ENCODE data around the gene MYCN. TPM values are rescaled to one million over a fixed set of nuclear protein-coding genes. Genes with fewer than 3 reads are reported as not detected.

Gene MYCN
- total RNA-seq, 1 experiment from 2014 or later, result 68.3 TPM

DNA sequence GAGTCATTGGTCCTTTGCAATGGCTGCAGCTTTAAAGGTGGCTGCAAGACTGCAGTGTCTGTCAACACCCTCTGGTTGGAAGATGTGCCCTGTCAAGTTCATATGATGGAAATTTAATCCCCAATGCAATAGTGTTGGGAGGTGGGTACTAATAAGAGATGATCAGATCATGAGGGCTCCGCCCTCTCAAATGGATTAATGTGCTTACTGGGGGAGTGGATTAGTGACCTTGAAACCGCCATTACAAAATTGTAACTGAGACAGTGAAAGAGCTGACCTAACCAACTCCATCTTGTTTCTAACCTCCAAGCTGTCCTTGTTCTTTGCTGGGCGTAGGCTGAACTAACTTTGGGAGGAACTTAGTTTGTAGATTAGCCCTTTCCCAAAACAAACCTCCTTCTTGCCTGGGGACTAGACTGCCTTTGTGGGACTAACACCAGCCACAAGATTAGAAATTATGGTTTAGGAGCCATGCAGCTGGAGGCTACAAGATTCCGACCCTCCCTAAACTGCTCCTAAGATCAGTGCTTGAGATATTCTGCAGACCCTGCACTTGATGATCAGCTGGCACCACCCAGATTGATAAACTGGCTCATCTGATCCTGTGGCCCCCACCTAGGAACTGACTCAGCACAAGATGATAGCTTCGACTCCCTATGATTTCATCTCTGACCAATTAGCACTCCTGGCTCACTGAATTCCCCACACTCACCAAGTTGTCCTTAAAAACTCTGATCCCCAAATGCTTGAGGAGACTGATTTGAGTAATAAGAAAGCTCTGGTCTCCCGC, 13.7 kb downstream of the MYCN start (continued):
- TF ChIP-seq, protein P1, sequence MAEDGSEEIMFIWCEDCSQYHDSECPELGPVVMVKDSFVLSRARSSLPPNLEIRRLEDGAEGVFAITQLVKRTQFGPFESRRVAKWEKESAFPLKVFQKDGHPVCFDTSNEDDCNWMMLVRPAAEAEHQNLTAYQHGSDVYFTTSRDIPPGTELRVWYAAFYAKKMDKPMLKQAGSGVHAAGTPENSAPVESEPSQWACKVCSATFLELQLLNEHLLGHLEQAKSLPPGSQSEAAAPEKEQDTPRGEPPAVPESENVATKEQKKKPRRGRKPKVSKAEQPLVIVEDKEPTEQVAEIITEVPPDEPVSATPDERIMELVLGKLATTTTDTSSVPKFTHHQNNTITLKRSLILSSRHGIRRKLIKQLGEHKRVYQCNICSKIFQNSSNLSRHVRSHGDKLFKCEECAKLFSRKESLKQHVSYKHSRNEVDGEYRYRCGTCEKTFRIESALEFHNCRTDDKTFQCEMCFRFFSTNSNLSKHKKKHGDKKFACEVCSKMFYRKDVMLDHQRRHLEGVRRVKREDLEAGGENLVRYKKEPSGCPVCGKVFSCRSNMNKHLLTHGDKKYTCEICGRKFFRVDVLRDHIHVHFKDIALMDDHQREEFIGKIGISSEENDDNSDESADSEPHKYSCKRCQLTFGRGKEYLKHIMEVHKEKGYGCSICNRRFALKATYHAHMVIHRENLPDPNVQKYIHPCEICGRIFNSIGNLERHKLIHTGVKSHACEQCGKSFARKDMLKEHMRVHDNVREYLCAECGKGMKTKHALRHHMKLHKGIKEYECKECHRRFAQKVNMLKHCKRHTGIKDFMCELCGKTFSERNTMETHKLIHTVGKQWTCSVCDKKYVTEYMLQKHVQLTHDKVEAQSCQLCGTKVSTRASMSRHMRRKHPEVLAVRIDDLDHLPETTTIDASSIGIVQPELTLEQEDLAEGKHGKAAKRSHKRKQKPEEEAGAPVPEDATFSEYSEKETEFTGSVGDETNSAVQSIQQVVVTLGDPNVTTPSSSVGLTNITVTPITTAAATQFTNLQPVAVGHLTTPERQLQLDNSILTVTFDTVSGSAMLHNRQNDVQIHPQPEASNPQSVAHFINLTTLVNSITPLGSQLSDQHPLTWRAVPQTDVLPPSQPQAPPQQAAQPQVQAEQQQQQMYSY (CRISPR knock-in tag; IDR thresholded peaks at IDR 0.05), result no peak
- TF ChIP-seq, protein P2, sequence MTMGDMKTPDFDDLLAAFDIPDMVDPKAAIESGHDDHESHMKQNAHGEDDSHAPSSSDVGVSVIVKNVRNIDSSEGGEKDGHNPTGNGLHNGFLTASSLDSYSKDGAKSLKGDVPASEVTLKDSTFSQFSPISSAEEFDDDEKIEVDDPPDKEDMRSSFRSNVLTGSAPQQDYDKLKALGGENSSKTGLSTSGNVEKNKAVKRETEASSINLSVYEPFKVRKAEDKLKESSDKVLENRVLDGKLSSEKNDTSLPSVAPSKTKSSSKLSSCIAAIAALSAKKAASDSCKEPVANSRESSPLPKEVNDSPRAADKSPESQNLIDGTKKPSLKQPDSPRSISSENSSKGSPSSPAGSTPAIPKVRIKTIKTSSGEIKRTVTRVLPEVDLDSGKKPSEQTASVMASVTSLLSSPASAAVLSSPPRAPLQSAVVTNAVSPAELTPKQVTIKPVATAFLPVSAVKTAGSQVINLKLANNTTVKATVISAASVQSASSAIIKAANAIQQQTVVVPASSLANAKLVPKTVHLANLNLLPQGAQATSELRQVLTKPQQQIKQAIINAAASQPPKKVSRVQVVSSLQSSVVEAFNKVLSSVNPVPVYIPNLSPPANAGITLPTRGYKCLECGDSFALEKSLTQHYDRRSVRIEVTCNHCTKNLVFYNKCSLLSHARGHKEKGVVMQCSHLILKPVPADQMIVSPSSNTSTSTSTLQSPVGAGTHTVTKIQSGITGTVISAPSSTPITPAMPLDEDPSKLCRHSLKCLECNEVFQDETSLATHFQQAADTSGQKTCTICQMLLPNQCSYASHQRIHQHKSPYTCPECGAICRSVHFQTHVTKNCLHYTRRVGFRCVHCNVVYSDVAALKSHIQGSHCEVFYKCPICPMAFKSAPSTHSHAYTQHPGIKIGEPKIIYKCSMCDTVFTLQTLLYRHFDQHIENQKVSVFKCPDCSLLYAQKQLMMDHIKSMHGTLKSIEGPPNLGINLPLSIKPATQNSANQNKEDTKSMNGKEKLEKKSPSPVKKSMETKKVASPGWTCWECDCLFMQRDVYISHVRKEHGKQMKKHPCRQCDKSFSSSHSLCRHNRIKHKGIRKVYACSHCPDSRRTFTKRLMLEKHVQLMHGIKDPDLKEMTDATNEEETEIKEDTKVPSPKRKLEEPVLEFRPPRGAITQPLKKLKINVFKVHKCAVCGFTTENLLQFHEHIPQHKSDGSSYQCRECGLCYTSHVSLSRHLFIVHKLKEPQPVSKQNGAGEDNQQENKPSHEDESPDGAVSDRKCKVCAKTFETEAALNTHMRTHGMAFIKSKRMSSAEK (CRISPR knock-in tag; IDR thresholded peaks at IDR 0.05; ENCODE audit: borderline replicate concordance), result no peak

DNA sequence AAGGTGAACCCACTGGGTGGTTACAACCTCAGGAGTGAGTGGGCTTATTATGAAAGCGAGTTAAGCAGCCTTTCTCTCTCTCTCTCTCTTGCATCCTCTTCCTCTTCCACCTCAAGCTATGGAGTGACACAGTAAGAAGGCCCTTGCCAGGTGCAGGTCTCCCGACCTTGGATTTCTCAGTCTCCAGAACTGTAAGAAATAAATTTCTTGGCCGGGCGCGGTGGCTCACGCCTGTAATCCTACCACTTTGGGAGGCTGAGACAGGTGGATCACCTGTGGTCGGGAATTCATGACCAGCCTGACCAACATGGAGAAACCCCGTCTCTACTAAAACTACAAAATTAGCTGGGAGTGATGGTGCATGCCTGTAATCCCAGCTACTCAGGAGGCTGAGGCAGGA, 14.4 kb downstream of the MYCN start:
- DNase-seq (ENCODE audit: low spot score), result no peak
- no peak overlapping the region for H3K4me3 Mint-ChIP-seq
- CTCF ChIA-PET, result no interaction called here
- ATAC-seq, result no peak
- H3K27ac Mint-ChIP-seq, result no peak overlapping the region
- H3K9me3 Mint-ChIP-seq, result no peaks in the 10 kb centered on the region
- no peaks in the 10 kb centered on the region for H3K27me3 Mint-ChIP-seq (ENCODE audit: low read depth)
- POLR2A ChIA-PET, result no interaction called here
- H3K36me3 Mint-ChIP-seq, result no peaks in the 10 kb centered on the region
- H3K4me1 Mint-ChIP-seq, result peaks cover 57% of the 10 kb centered on the region
- no peak for TF ChIP-seq RELA (CRISPR knock-in tag; IDR thresholded peaks at IDR 0.05; ENCODE audit: borderline replicate concordance)
- TF ChIP-seq, protein P3, sequence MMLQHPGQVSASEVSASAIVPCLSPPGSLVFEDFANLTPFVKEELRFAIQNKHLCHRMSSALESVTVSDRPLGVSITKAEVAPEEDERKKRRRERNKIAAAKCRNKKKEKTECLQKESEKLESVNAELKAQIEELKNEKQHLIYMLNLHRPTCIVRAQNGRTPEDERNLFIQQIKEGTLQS (CRISPR knock-in tag; conservative IDR thresholded peaks at IDR 0.05), result no peak
- no peak for TF ChIP-seq NFATC4 (CRISPR knock-in tag; IDR thresholded peaks at IDR 0.05)

DNA sequence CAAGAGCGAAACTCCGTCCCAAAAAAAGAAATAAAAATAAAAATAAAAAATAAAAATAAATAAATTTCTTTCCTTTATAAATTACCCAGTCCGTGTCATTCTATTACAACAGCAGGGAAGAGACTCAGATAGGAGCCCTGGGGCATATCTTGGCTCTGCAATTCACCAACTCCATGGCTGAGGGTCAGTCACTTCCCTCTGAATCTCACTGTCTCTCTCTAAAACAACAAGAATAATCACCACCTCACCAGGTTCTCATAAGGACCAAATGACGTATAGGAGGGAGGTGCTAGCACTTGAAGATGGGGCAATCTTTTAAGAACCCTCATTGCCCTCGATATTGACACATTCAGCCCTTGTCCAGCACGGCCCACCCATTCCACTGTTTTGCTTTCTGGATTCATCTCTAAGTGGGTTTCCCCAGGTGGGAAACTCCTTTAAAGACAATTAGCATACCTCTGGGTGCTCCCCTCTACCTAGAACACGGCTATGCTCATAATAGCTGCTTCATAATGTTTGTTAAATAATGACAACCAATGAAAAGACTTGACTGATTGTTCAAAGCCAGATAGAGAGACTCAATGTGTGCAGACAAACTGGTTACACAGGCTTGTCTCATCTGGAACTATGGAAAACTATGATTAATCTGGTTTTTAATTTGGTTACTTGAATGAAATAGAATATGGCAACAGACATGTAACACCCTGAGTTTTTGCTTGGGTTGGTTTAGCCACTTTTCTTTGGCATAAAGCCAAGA, 15.1 kb downstream of the MYCN start:
- Mint-ChIP-seq H3K4me3 (no peak overlapping the region), H3K9me3 (no peaks in the 10 kb centered on the region), H3K27ac (no peak overlapping the region), H3K4me1 (peaks cover 63% of the 10 kb centered on the region), H3K27me3 (ENCODE audit: low read depth) (no peaks in the 10 kb centered on the region), H3K36me3 (no peaks in the 10 kb centered on the region)
- ATAC-seq (no peak), DNase-seq (ENCODE audit: low spot score) (no peak)
- no peak for TF ChIP-seq PRRX2 (CRISPR knock-in tag; IDR thresholded peaks at IDR 0.05)
- no peak for TF ChIP-seq NR1H2 (CRISPR knock-in tag; IDR thresholded peaks at IDR 0.05)
- TF ChIP-seq, protein P4, sequence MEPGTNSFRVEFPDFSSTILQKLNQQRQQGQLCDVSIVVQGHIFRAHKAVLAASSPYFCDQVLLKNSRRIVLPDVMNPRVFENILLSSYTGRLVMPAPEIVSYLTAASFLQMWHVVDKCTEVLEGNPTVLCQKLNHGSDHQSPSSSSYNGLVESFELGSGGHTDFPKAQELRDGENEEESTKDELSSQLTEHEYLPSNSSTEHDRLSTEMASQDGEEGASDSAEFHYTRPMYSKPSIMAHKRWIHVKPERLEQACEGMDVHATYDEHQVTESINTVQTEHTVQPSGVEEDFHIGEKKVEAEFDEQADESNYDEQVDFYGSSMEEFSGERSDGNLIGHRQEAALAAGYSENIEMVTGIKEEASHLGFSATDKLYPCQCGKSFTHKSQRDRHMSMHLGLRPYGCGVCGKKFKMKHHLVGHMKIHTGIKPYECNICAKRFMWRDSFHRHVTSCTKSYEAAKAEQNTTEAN (CRISPR knock-in tag; IDR thresholded peaks at IDR 0.05), result no peak
- ChIA-PET POLR2A (no interaction called here), CTCF (interaction anchor here (3.6 kb wide), 1 partner anchor 16 kb away, joined by 20 read pairs; the partner anchor contains the start of gene MYCN)

Measured in WTC11 (cell line).